AG09319 (cell line): ENCODE results near the gene ACR.

Experiments used
- DNase-seq: peaks from one replicate; pipeline ENCODE4 v3.0.0-alpha.2; 2010; ENCODE audit warnings: low read depth; ENCODE audit errors: extremely low read depth
- CTCF ChIP-seq: IDR thresholded peaks from 2 replicates; pipeline ENCODE4 v1.5.1; 2011; ENCODE audit warnings: low read depth, mild to moderate bottlenecking, inconsistent platforms, low read length, moderate library complexity

Gene ACR

DNA sequence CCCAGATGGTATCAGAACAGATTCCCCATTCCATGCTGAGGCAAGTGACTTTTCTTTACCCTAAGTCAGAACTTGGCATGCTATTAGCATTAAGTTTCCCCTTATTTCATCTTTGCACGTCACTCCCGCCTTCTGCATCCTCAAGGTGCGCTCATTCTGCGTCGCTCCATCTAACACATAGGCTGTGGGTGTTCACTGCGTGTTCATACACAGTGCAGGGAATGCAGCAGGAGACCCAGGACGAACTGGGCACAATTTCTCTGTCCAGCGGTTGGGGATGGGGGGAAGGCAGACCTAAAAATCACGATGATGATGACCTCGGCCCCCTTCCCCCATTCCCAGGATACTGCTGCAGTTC lies 19.7 kb upstream of the ACR start:
- no peak for DNase-seq
- no peak for TF ChIP-seq CTCF

GRCh38 chr22:50719814-50720300 lies 18.1 kb upstream of the ACR start:
- DNase-seq: no peak
- no peak for TF ChIP-seq CTCF

DNA sequence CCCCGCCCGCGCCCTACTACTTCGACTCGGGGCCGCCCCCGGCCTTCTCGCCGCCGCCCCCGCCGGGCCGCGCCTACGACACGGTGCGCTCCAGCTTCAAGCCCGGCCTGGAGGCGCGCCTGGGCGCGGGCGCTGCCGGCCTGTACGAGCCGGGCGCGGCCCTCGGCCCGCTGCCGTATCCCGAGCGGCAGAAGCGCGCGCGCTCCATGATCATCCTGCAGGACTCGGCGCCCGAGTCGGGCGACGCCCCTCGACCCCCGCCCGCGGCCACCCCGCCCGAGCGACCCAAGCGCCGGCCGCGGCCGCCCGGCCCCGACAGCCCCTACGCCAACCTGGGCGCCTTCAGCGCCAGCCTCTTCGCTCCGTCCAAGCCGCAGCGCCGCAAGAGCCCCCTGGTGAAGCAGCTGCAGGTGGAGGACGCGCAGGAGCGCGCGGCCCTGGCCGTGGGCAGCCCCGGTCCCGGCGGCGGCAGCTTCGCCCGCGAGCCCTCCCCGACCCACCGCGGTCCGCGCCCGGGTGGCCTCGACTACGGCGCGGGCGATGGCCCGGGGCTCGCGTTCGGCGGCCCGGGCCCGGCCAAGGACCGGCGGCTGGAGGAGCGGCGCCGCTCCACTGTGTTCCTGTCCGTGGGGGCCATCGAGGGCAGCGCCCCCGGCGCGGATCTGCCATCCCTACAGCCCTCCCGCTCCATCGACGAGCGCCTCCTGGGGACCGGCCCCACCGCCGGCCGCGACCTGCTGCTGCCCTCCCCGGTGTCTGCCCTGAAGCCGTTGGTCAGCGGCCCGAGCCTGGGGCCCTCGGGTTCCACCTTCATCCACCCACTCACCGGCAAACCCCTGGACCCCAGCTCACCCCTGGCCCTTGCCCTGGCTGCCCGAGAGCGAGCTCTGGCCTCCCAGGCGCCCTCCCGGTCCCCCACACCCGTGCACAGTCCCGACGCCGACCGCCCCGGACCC lies 17.4 kb upstream of the ACR start:
- DNase-seq: no peak
- TF ChIP-seq CTCF: no peak

GRCh38 chr22:50721257-50721844 lies 16.7 kb upstream of the ACR start:
- no peak for DNase-seq

GRCh38 chr22:50722048-50722701 lies 15.8 kb upstream of the ACR start:
- no peak for DNase-seq
- TF ChIP-seq CTCF: no peak

More at GRCh38 chr22:50721257-50721844, 16.7 kb upstream of the ACR start:
- TF ChIP-seq CTCF: no peak

DNA sequence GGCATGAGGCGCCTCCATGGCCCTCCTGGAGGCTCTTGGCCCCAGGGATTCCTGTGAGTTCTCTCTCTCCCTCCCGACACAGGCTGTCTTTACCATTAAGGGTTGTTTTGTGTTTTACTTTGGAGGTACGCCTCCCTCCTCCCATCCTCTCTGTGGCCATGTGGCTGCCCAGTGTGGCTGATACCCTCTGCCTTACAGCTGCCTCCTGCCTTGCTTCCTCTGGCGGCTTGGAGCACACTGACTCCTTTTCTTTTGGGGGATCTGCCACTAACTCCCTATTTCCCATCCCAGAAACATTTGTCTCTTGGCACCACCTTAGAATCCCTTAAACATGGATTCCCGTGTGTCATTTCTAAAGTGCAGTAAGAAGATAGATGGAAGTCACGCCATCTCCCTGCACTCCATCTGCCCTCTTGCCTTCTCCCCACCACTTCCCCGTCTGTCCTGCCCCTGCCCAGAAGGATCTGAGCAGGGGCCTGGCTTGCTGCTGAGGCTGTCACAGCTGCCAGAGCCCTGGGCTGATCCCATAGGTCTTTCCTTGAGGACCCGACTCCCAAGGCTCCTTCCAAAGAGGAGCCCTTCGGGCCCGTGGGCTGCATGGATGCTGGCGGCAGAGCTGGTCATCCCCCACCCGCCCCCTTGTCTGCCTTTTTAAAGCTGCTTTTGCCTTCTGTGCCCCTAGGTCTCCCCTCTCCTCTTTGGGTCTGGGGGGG lies 15.1 kb upstream of the ACR start:
- no peak for DNase-seq
- TF ChIP-seq CTCF: no peak
